ENCODE data around the gene IFRD2. TPM values are rescaled to one million over a fixed set of nuclear protein-coding genes. Genes with fewer than 3 reads are reported as not detected.

IFRD2 gene
- total and polyA plus RNA-seq, 2 of the 13 experiments (the other 11 are each of a cell fraction or from before 2014, with no cell fraction given): 32.8 to 96.1 TPM

DNA sequence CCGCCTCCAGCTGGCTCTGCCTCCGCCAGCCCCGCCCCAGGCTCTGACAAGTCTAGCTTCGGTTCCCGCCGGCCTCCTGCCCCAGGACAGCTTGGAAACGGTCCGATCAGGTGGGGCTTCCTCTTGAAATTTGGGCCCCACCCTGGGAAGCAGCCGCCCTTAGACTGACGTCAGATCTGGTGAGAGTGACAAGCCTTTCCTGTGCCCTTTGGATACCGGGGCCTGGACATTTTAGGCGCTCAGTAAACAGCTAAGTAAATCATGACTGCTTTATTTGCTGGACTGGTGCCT, 7.4 kb upstream of the IFRD2 start (continued):
- TF ChIP-seq, protein P1, sequence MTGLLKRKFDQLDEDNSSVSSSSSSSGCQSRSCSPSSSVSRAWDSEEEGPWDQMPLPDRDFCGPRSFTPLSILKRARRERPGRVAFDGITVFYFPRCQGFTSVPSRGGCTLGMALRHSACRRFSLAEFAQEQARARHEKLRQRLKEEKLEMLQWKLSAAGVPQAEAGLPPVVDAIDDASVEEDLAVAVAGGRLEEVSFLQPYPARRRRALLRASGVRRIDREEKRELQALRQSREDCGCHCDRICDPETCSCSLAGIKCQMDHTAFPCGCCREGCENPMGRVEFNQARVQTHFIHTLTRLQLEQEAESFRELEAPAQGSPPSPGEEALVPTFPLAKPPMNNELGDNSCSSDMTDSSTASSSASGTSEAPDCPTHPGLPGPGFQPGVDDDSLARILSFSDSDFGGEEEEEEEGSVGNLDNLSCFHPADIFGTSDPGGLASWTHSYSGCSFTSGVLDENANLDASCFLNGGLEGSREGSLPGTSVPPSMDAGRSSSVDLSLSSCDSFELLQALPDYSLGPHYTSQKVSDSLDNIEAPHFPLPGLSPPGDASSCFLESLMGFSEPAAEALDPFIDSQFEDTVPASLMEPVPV (CRISPR knock-in tag; IDR thresholded peaks at IDR 0.05): 0 out of 2 replicates have a peak, but pooled peaks have one; percentile 15
- TF ChIP-seq ASH2L (IDR thresholded peaks at IDR 0.05; ENCODE audit: insufficient read length, low read depth, low read length) (peak; percentile 40), ZNF383 (CRISPR knock-in tag; IDR thresholded peaks at IDR 0.05; ENCODE audit: borderline replicate concordance) (no peak), ZFP36L1 (CRISPR knock-in tag; IDR thresholded peaks at IDR 0.05) (0 out of 2 replicates have a peak, but pooled peaks have one; percentile 14), TBX2 (CRISPR knock-in tag; IDR thresholded peaks at IDR 0.05; ENCODE audit: borderline replicate concordance) (peak; percentile 81), RFXANK (CRISPR knock-in tag; IDR thresholded peaks at IDR 0.05) (no peak), EED (CRISPR knock-in tag; IDR thresholded peaks at IDR 0.05) (no peak), PHF5A (CRISPR knock-in tag; IDR thresholded peaks at IDR 0.05; ENCODE audit: low read depth, unreplicated experiment) (peak; percentile 97), RBFOX2 (IDR thresholded peaks at IDR 0.05; ENCODE audit: low read depth, low read length) (no peak; the same call in 1 of the 2 replicates), ZNF563 (CRISPR knock-in tag; IDR thresholded peaks at IDR 0.05) (0 out of 2 replicates have a peak, but pooled peaks have one; percentile 41), ZEB1 (IDR thresholded peaks at IDR 0.05; ENCODE audit: insufficient replicate concordance, low read depth) (no peak), SMAD3 (CRISPR knock-in tag; IDR thresholded peaks at IDR 0.05) (no peak), ZNF589 (CRISPR knock-in tag; conservative IDR thresholded peaks at IDR 0.05) (no peak), ZMYM2 (CRISPR knock-in tag; IDR thresholded peaks at IDR 0.05) (no peak), THAP11 (CRISPR knock-in tag; IDR thresholded peaks at IDR 0.05) (peak; percentile 9; the same call in 1 of the 2 replicates), CREB1 (IDR thresholded peaks at IDR 0.05) (peak; percentile 83), CREB1 (CRISPR knock-in tag; IDR thresholded peaks at IDR 0.05) (peak; percentile 88), ZNF547 (CRISPR knock-in tag; IDR thresholded peaks at IDR 0.05) (no peak), SRF (IDR thresholded peaks at IDR 0.05; ENCODE audit: low read depth, low read length) (peak; percentile 81), THYN1 (CRISPR knock-in tag; IDR thresholded peaks at IDR 0.05; ENCODE audit: borderline replicate concordance, low read depth) (no peak)
- TF ChIP-seq, protein P2, sequence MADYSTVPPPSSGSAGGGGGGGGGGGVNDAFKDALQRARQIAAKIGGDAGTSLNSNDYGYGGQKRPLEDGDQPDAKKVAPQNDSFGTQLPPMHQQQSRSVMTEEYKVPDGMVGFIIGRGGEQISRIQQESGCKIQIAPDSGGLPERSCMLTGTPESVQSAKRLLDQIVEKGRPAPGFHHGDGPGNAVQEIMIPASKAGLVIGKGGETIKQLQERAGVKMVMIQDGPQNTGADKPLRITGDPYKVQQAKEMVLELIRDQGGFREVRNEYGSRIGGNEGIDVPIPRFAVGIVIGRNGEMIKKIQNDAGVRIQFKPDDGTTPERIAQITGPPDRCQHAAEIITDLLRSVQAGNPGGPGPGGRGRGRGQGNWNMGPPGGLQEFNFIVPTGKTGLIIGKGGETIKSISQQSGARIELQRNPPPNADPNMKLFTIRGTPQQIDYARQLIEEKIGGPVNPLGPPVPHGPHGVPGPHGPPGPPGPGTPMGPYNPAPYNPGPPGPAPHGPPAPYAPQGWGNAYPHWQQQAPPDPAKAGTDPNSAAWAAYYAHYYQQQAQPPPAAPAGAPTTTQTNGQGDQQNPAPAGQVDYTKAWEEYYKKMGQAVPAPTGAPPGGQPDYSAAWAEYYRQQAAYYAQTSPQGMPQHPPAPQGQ (CRISPR knock-in tag; IDR thresholded peaks at IDR 0.05; ENCODE audit: borderline replicate concordance): no peak
- TF ChIP-seq, protein P3, sequence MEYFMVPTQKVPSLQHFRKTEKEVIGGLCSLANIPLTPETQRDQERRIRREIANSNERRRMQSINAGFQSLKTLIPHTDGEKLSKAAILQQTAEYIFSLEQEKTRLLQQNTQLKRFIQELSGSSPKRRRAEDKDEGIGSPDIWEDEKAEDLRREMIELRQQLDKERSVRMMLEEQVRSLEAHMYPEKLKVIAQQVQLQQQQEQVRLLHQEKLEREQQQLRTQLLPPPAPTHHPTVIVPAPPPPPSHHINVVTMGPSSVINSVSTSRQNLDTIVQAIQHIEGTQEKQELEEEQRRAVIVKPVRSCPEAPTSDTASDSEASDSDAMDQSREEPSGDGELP (IDR thresholded peaks at IDR 0.05; ENCODE audit: borderline replicate concordance, low read depth): peak; percentile 63; the same call in 1 of the 2 replicates
- TF ChIP-seq, protein P4, sequence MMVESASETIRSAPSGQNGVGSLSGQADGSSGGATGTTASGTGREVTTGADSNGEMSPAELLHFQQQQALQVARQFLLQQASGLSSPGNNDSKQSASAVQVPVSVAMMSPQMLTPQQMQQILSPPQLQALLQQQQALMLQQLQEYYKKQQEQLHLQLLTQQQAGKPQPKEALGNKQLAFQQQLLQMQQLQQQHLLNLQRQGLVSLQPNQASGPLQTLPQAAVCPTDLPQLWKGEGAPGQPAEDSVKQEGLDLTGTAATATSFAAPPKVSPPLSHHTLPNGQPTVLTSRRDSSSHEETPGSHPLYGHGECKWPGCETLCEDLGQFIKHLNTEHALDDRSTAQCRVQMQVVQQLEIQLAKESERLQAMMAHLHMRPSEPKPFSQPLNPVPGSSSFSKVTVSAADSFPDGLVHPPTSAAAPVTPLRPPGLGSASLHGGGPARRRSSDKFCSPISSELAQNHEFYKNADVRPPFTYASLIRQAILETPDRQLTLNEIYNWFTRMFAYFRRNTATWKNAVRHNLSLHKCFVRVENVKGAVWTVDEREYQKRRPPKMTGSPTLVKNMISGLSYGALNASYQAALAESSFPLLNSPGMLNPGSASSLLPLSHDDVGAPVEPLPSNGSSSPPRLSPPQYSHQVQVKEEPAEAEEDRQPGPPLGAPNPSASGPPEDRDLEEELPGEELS (CRISPR knock-in tag; IDR thresholded peaks at IDR 0.05): peak; percentile 50
- TF ChIP-seq, protein P5, sequence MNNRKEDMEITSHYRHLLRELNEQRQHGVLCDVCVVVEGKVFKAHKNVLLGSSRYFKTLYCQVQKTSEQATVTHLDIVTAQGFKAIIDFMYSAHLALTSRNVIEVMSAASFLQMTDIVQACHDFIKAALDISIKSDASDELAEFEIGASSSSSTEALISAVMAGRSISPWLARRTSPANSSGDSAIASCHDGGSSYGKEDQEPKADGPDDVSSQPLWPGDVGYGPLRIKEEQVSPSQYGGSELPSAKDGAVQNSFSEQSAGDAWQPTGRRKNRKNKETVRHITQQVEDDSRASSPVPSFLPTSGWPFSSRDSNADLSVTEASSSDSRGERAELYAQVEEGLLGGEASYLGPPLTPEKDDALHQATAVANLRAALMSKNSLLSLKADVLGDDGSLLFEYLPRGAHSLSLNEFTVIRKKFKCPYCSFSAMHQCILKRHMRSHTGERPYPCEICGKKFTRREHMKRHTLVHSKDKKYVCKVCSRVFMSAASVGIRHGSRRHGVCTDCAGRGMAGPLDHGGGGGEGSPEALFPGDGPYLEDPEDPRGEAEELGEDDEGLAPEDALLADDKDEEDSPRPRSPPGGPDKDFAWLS (CRISPR knock-in tag; IDR thresholded peaks at IDR 0.05; ENCODE audit: borderline replicate concordance): no peak

All from HepG2 (cell line).